Measurements from ENCODE around the gene FSIP1. TPM values are rescaled to one million over a fixed set of nuclear protein-coding genes. Genes with fewer than 3 reads are reported as not detected.

FSIP1 gene
- total RNA-seq, 1 experiment from 2014 or later, result 3.2 TPM

- no peaks in the 10 kb centered on the region for H3K4me1 Mint-ChIP-seq (ENCODE audit: insufficient read depth, unreplicated experiment)
- intact Hi-C loops (cut with micrococcal nuclease), result no loop called here
- no peak overlapping the region for H3K4me3 Mint-ChIP-seq (ENCODE audit: unreplicated experiment)
- no peaks in the 10 kb centered on the region for H3K27me3 Mint-ChIP-seq (ENCODE audit: insufficient read depth, unreplicated experiment)
- H3K27ac Mint-ChIP-seq (ENCODE audit: low read depth, unreplicated experiment), result no peak overlapping the region
- peak; percentile 12 for DNase-seq (ENCODE audit: unreplicated experiment)
- TF ChIP-seq CTCF (IDR thresholded peaks at IDR 0.05; ENCODE audit: unreplicated experiment), result no peak
- POLR2A ChIA-PET, result no interaction called here
- H3K36me3 Mint-ChIP-seq (ENCODE audit: insufficient read depth, unreplicated experiment), result no peaks in the 10 kb centered on the region
- BruUV-seq (replicated peaks), result no TSS peak
- no peaks in the 10 kb centered on the region for H3K9me3 Mint-ChIP-seq (ENCODE audit: unreplicated experiment)
- CTCF ChIA-PET, result no interaction called here
Measured at GRCh38 chr15:39670687-39671086, 112.0 kb downstream of the FSIP1 start.

DNA sequence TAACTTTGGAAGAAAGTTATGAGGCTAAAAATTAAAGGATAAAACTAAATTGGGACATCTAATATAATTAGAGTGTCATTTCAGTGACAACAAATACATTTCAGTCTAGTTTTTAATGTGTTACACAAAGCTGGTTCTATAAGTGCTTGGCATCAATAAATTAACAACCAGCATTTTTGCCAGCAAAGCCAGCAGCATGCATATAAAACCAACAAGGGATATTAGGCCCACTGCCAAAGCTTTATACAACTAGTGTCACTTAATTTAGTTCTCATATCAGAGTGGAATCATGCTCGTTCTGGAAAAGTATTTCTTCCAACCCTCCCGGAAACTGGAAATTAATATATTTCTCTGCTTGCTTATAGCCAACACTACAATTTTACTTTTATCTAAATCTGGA is 113.0 kb downstream of the FSIP1 start:
- no peak for TF ChIP-seq CTCF (IDR thresholded peaks at IDR 0.05; ENCODE audit: unreplicated experiment)
- BruUV-seq (replicated peaks), result no TSS peak
- intact Hi-C loops (cut with micrococcal nuclease), result no loop called here
- Mint-ChIP-seq H3K27me3 (ENCODE audit: insufficient read depth, unreplicated experiment) (no peaks in the 10 kb centered on the region), H3K27ac (ENCODE audit: low read depth, unreplicated experiment) (no peak overlapping the region), H3K4me3 (ENCODE audit: unreplicated experiment) (no peak overlapping the region), H3K4me1 (ENCODE audit: insufficient read depth, unreplicated experiment) (no peaks in the 10 kb centered on the region), H3K9me3 (ENCODE audit: unreplicated experiment) (no peaks in the 10 kb centered on the region), H3K36me3 (ENCODE audit: insufficient read depth, unreplicated experiment) (no peaks in the 10 kb centered on the region)
- no peak for DNase-seq (ENCODE audit: unreplicated experiment)
- ChIA-PET POLR2A (interaction anchor here (0.5 to 0.6 kb wide), 2 partner anchors 13 to 25 kb away, joined by 3 to 4 read pairs; no protein-coding TSS in a partner anchor), CTCF (interaction anchor here (0.6 to 1.4 kb wide), 6 partner anchors 14 to 974 kb away, joined by 3 to 6 read pairs (median 4); no protein-coding TSS in a partner anchor)

- no peaks in the 10 kb centered on the region for H3K27me3 Mint-ChIP-seq (ENCODE audit: insufficient read depth, unreplicated experiment)
- BruUV-seq (replicated peaks), result no TSS peak
- H3K4me1 Mint-ChIP-seq (ENCODE audit: insufficient read depth, unreplicated experiment), result no peaks in the 10 kb centered on the region
- H3K36me3 Mint-ChIP-seq (ENCODE audit: insufficient read depth, unreplicated experiment), result no peaks in the 10 kb centered on the region
- H3K9me3 Mint-ChIP-seq (ENCODE audit: unreplicated experiment), result no peaks in the 10 kb centered on the region
- intact Hi-C loops (cut with micrococcal nuclease), result no loop called here
- DNase-seq (ENCODE audit: unreplicated experiment), result no peak
- H3K4me3 Mint-ChIP-seq (ENCODE audit: unreplicated experiment), result no peak overlapping the region
- TF ChIP-seq CTCF (IDR thresholded peaks at IDR 0.05; ENCODE audit: unreplicated experiment), result no peak
- ChIA-PET POLR2A (interaction anchor here (0.6 kb wide), 1 partner anchor 61 kb away, joined by 3 read pairs; no protein-coding TSS in a partner anchor), CTCF (interaction anchor here (0.6 to 1.4 kb wide), 5 partner anchors 15 to 1279 kb away, joined by 3 to 6 read pairs (median 4); no protein-coding TSS in a partner anchor)
- no peak overlapping the region for H3K27ac Mint-ChIP-seq (ENCODE audit: low read depth, unreplicated experiment)
Measured at GRCh38 chr15:39669241-39669640, 113.4 kb downstream of the FSIP1 start.

DNA sequence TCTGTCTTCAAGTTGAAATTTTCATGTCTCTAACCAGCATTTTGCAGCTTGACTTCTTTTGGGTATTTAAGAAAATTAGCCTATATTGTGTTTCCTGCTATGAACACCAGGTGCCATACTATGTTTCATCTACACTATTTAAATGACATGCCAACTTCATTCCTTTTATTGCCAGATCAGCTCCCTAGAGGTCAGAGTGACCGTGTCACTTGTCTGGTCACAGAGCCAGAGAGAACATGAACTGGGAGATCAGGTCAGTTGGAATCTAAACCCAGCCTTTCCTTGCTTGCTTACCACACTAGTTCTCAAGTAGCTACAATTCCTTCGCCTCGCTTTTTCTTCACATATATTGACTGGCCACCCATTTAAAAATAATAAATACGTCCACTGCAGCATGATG is 114.2 kb downstream of the FSIP1 start:
- Mint-ChIP-seq H3K27me3 (ENCODE audit: insufficient read depth, unreplicated experiment) (no peaks in the 10 kb centered on the region), H3K4me3 (ENCODE audit: unreplicated experiment) (no peak overlapping the region), H3K36me3 (ENCODE audit: insufficient read depth, unreplicated experiment) (no peaks in the 10 kb centered on the region), H3K4me1 (ENCODE audit: insufficient read depth, unreplicated experiment) (peaks cover 3% of the 10 kb centered on the region), H3K9me3 (ENCODE audit: unreplicated experiment) (no peaks in the 10 kb centered on the region), H3K27ac (ENCODE audit: low read depth, unreplicated experiment) (no peak overlapping the region)
- DNase-seq (ENCODE audit: unreplicated experiment), result no peak
- CTCF ChIA-PET, result interaction anchor here (0.6 to 1.4 kb wide), 5 partner anchors 15 to 1279 kb away, joined by 3 to 6 read pairs (median 4); no protein-coding TSS in a partner anchor
- intact Hi-C loops (cut with micrococcal nuclease), result no loop called here
- no peak for TF ChIP-seq CTCF (IDR thresholded peaks at IDR 0.05; ENCODE audit: unreplicated experiment)
- POLR2A ChIA-PET, result interaction anchor here (0.6 kb wide), 1 partner anchor 60 kb away, joined by 3 read pairs; no protein-coding TSS in a partner anchor
- BruUV-seq (replicated peaks), result no TSS peak
